ENCODE results near the gene LAPTM5.

DNA sequence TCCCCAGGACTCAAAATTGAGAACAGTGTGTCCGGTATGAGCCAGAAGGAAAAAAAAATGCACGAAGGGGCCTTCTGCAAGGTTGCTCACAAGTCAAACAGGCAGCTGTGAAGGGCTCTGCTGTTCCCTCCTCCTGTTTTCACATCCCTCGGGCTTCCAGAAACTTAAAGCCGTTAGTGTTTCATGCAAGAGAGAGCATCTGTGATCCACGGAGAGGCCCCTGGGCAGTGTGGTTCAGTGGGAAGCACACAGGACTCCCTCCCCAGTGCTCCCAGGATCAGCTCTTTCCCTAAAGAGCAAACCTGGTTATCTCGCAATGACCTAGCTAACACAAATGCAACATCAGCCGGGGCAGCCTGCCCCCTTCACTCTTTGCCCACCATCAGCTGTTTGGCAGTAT lies 31.3 kb downstream of the LAPTM5 start:
- TF ChIP-seq, protein P1, sequence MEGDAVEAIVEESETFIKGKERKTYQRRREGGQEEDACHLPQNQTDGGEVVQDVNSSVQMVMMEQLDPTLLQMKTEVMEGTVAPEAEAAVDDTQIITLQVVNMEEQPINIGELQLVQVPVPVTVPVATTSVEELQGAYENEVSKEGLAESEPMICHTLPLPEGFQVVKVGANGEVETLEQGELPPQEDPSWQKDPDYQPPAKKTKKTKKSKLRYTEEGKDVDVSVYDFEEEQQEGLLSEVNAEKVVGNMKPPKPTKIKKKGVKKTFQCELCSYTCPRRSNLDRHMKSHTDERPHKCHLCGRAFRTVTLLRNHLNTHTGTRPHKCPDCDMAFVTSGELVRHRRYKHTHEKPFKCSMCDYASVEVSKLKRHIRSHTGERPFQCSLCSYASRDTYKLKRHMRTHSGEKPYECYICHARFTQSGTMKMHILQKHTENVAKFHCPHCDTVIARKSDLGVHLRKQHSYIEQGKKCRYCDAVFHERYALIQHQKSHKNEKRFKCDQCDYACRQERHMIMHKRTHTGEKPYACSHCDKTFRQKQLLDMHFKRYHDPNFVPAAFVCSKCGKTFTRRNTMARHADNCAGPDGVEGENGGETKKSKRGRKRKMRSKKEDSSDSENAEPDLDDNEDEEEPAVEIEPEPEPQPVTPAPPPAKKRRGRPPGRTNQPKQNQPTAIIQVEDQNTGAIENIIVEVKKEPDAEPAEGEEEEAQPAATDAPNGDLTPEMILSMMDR (IDR thresholded peaks at IDR 0.05): no peak
- no peak for TF ChIP-seq POLR2A (IDR thresholded peaks at IDR 0.05)
